PC-9 (cell line): ENCODE data around the gene ANO4. TPM values are rescaled to one million over a fixed set of nuclear protein-coding genes. Genes with fewer than 3 reads are reported as not detected.
A peak's percentile ranks its signal among the peaks of the same experiment; 100 is the strongest.

Experiments
- BruUV-seq: library from RNA; stranded (reverse); fragments of 400-500 nt; replicated peaks from 2 replicates; lab custom pipeline; 2021; lab: Mats Ljungman, UMichigan
- CTCF ChIA-PET: fragments of 300-600 bp; sonication (Branson Sonifier 250); formaldehyde crosslinking; loops from one replicate; lab custom pipeline; 2022; ENCODE audit warnings: antibody characterized with exemption; lab: Charles Lee
- POLR2A ChIA-PET: fragments of 300-600 bp; sonication (Branson Sonifier 250); formaldehyde crosslinking; loops from one replicate; lab custom pipeline; 2022; ENCODE audit warnings: antibody characterized with exemption; ENCODE audit not compliant: unreplicated experiment; lab: Charles Lee
- DNase-seq, 2 experiments: peaks; one replicate each; pipeline versions ENCODE4 v3.0.0 to v3.0.0-alpha.2; 2015 to 2022; ENCODE audit warnings: mixed read lengths in 1 of 2
- H2AFZ ChIP-seq: fragments of 200-600 bp; sonication (generic); 2 replicates; pipeline ENCODE4 v1.8.1; 2017; ENCODE audit warnings: antibody characterized with exemption
- H3F3A ChIP-seq: fragments of 200-600 bp; sonication (generic); 2 replicates; pipeline ENCODE4 v1.8.1; 2017; ENCODE audit warnings: antibody characterized with exemption, mild to moderate bottlenecking, low read depth; ENCODE audit not compliant: insufficient read depth
- H3K27ac ChIP-seq: fragments of 200-600 bp; sonication (generic); 2 replicates; pipeline ENCODE4 v1.6.1; 2016; ENCODE audit warnings: mixed run types
- H3K27me3 ChIP-seq: fragments of 200-600 bp; sonication (generic); 2 replicates; pipeline ENCODE4 v1.6.1; 2016; ENCODE audit warnings: low read depth, mixed run types; ENCODE audit not compliant: insufficient read depth
- H3K36me3 ChIP-seq: fragments of 200-600 bp; sonication (generic); 2 replicates; pipeline ENCODE4 v1.6.1; 2016; ENCODE audit warnings: low read depth, mixed run types
- H3K4me1 ChIP-seq: fragments of 200-600 bp; sonication (generic); replicated peaks from 2 replicates; pipeline ENCODE4 v1.6.1; 2016; ENCODE audit warnings: mixed run types; ENCODE audit not compliant: insufficient read depth
- H3K4me2 ChIP-seq: fragments of 200-600 bp; sonication (generic); 2 replicates; pipeline ENCODE4 v1.6.1; 2017; ENCODE audit warnings: mixed run types
- H3K4me3 ChIP-seq: fragments of 200-600 bp; sonication (generic); 2 replicates; pipeline ENCODE4 v1.6.1; 2016; ENCODE audit warnings: mixed run types
- H3K79me2 ChIP-seq: fragments of 200-600 bp; sonication (generic); 2 replicates; pipeline ENCODE4 v1.6.1; 2017; ENCODE audit warnings: low read depth, mixed run types
- H3K9me2 ChIP-seq: fragments of 200-600 bp; sonication (generic); 2 replicates; pipeline ENCODE4 v1.8.1; 2017; ENCODE audit warnings: mild to moderate bottlenecking; ENCODE audit not compliant: insufficient read depth
- H3K9me3 ChIP-seq: fragments of 200-600 bp; sonication (generic); 2 replicates; pipeline ENCODE4 v1.8.1; 2016; ENCODE audit warnings: low read depth; ENCODE audit not compliant: insufficient read depth
- H4K20me1 ChIP-seq: fragments of 200-600 bp; sonication (generic); 2 replicates; pipeline ENCODE4 v1.8.1; 2017; ENCODE audit not compliant: insufficient read depth
- EZH2 ChIP-seq: fragments of 200-600 bp; sonication (generic); IDR thresholded peaks from 2 replicates; pipeline ENCODE4 v1.8.0; 2017; ENCODE audit warnings: antibody characterized with exemption, low read depth
- intact Hi-C: fragments of 100-400 bp; cut with micrococcal nuclease; formaldehyde crosslinking; loops from one replicate; pipeline ENCODE4 v1.10.0; 2022; ENCODE audit not compliant: unreplicated experiment
- total RNA-seq: library from RNA; stranded (reverse); gene quantifications from 2 replicates; pipeline ENCODE4 v1.2.3, GENCODE V29; 2021
- TF ChIP-seq, protein P1 (sequence below): fragments of 200-600 bp; sonication (generic); conservative IDR thresholded peaks from 2 replicates; pipeline ENCODE4 v1.6.1; 2017; ENCODE audit warnings: mixed run types, antibody characterized with exemption, mild to moderate bottlenecking, moderate library complexity

Gene ANO4
- total RNA-seq, 1 experiment from 2014 or later: not detected

DNA sequence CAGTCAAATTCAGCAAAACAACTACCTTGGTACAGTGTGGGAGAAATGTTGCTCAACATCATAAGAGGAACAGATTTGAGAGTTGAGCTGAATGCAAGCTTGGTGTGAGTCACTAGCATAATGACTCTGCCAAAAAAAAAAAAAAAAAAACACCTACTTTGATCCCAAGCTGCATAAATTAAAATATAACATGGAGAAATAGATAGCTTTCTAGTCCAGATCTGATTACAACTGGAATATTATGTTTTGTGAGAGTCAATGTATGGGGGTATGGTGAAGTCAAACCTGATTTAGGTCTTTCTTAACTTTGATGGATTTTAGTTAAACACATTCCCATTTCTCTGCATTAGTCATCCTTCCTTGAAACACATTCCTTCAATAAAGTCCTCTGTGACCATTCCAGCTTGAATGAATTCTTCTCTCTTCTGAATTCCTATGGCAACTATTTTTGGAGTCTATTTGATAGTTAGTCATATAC lies 227.4 kb downstream of the ANO4 start:
- ChIA-PET POLR2A (no interaction called here), CTCF (no interaction called here)

DNA sequence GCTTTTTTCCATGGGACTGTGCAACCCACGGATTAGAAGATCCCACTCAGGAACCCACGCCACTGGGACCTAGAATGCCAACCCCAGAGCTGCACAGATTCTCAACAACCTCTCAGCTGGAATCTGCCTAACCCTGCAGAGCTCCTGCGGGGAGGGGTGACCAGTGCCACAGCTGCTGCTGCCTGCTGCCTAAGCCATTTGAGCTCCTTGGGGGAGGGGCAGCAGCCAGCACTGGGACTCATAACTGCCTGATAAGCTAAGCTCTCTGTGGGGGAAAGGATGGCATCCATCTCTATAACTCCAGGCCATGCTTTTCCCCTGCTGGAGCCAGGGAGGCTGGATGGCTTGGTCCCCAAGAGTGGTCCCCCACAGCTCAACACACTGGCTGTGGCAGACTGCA lies 232.6 kb downstream of the ANO4 start:
- ChIA-PET POLR2A (no interaction called here), CTCF (no interaction called here)
- intact Hi-C loops: no loop called here
- Histone ChIP-seq H3K36me3 (no peaks in the 10 kb centered on the region), H3K4me2 (no peak overlapping the region), H3K27me3 (no peaks in the 10 kb centered on the region), H3K79me2 (no peaks in the 10 kb centered on the region), H3K4me3 (no peak overlapping the region), H3K9me2 (no peaks in the 10 kb centered on the region), H3K9me3 (no peaks in the 10 kb centered on the region; the same call in 1 of the 2 replicates), H3F3A (peaks cover 5% of the 10 kb centered on the region), H3K4me1 (peaks cover 8% of the 10 kb centered on the region), H3K27ac (no peak overlapping the region), H4K20me1 (no peaks in the 10 kb centered on the region), H2AFZ (no peak overlapping the region)
- BruUV-seq: no TSS peak
- no peak for DNase-seq
- TF ChIP-seq EZH2: no peak
- TF ChIP-seq, protein P1, sequence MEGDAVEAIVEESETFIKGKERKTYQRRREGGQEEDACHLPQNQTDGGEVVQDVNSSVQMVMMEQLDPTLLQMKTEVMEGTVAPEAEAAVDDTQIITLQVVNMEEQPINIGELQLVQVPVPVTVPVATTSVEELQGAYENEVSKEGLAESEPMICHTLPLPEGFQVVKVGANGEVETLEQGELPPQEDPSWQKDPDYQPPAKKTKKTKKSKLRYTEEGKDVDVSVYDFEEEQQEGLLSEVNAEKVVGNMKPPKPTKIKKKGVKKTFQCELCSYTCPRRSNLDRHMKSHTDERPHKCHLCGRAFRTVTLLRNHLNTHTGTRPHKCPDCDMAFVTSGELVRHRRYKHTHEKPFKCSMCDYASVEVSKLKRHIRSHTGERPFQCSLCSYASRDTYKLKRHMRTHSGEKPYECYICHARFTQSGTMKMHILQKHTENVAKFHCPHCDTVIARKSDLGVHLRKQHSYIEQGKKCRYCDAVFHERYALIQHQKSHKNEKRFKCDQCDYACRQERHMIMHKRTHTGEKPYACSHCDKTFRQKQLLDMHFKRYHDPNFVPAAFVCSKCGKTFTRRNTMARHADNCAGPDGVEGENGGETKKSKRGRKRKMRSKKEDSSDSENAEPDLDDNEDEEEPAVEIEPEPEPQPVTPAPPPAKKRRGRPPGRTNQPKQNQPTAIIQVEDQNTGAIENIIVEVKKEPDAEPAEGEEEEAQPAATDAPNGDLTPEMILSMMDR: no peak

More for the DNA sequence above, 227.4 kb downstream of the ANO4 start:
- Histone ChIP-seq H3K4me3 (no peak overlapping the region), H3K9me2 (no peaks in the 10 kb centered on the region), H3K36me3 (no peaks in the 10 kb centered on the region), H3K9me3 (no peaks in the 10 kb centered on the region; the same call in 1 of the 2 replicates), H3K4me1 (peaks cover 40% of the 10 kb centered on the region), H4K20me1 (no peaks in the 10 kb centered on the region), H3K79me2 (no peaks in the 10 kb centered on the region), H3K4me2 (peak overlapping the region; percentile 40; the same call in 1 of the 2 replicates), H3F3A (peaks cover 15% of the 10 kb centered on the region), H2AFZ (no peak overlapping the region), H3K27me3 (no peaks in the 10 kb centered on the region), H3K27ac (peak overlapping the region; percentile 83)
- BruUV-seq: no TSS peak
- DNase-seq: peak in 1 of 2 experiments; percentile 74
- TF ChIP-seq, protein P1: no peak
- TF ChIP-seq EZH2: no peak
- intact Hi-C loops: no loop called here

DNA sequence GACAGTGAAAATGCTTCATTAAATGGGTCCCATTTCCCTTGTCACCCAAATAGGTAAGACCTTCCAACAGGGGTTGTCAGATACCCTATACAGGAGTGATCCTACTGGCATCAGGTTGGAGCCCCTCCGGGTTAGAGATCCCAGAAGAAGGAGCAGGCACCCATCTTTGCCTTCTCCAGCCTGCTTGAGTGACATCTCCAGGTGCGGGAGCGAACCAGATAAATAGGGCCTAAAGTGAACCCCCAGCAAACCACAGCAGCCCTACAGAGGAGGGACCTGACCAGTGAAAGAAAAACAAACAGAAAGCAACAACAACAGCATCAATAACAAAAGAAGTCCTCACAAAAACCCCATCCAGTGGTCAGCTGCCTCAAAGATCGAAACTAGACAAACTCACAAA lies 233.2 kb downstream of the ANO4 start:
- TF ChIP-seq EZH2: no peak
- TF ChIP-seq, protein P1: no peak
- no peaks in the 10 kb centered on the region; the same call in 1 of the 2 replicates for H3K9me3 ChIP-seq
- CTCF ChIA-PET: no interaction called here
- H3K4me1 ChIP-seq: peaks cover 1% of the 10 kb centered on the region
- intact Hi-C loops: no loop called here
- no peak overlapping the region for H2AFZ ChIP-seq
- POLR2A ChIA-PET: no interaction called here
- no peaks in the 10 kb centered on the region; the same call in 1 of the 2 replicates for H3F3A ChIP-seq
- no peaks in the 10 kb centered on the region for H3K36me3 ChIP-seq
- DNase-seq: no peak
- H3K27me3 ChIP-seq: no peaks in the 10 kb centered on the region
- H3K4me2 ChIP-seq: no peak overlapping the region
- H3K79me2 ChIP-seq: no peaks in the 10 kb centered on the region
- no peaks in the 10 kb centered on the region for H4K20me1 ChIP-seq
- H3K9me2 ChIP-seq: no peaks in the 10 kb centered on the region
- no peak overlapping the region for H3K4me3 ChIP-seq
- BruUV-seq: no TSS peak
- H3K27ac ChIP-seq: no peak overlapping the region
